Measurements from ENCODE around the gene CCM2.

CCM2 gene

GRCh38 chr7:45000093-45001032 is at the start of gene CCM2:
CCM2 (plus strand) TSS chr7:45000201; CDS start chr7:45000334, 133 bp downstream.
- Mint-ChIP-seq H3K9me3 (no peaks in the 10 kb centered on the region), H3K27me3 (no peaks in the 10 kb centered on the region), H3K27ac (ENCODE audit: low read depth) (peak within 1 kb of the TSS; percentile 94), H3K4me3 (peak within 1 kb of the TSS; percentile 90), H3K36me3 (ENCODE audit: insufficient read depth) (peaks cover 10% of the 10 kb centered on the region), H3K4me1 (peaks cover 40% of the 10 kb centered on the region)
- ATAC-seq (replicated peaks; ENCODE audit: extremely low read depth, poor library complexity, severe bottlenecking) (no peak), DNase-seq (ENCODE audit: low spot score in 2 of 2) (no peak)

DNA sequence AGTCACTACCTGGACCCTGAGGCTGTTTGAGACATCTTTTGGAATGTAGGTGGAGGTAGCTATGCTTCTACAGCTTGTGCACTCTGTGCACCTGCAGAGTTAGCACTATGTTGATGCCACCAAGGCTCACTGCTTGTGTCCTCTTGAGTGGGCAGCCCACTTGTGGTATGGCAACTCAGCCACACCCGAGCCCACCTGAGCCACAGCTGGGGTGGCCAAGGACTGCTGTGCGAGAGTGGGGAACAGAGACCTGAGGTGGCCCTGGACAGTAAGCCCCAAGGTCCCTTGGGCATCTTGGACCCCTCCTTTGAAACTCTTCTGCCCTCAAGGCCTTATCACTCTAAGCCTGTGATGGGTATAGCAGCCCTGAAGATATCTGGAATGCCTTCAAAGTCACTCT is 46.8 kb upstream of the CCM2 start:
- ATAC-seq (replicated peaks; ENCODE audit: extremely low read depth, poor library complexity, severe bottlenecking): no peak
- DNase-seq (ENCODE audit: low spot score in 2 of 2): no peak
- H3K27me3 Mint-ChIP-seq: peaks cover 10% of the 10 kb centered on the region
- no peak overlapping the region for H3K4me3 Mint-ChIP-seq
- H3K9me3 Mint-ChIP-seq: no peaks in the 10 kb centered on the region
- peak overlapping the region; percentile 1 for H3K27ac Mint-ChIP-seq (ENCODE audit: low read depth)
- H3K4me1 Mint-ChIP-seq: no peaks in the 10 kb centered on the region
- H3K36me3 Mint-ChIP-seq (ENCODE audit: insufficient read depth): peaks cover 8% of the 10 kb centered on the region

GRCh38 chr7:44955733-44956132 is 44.3 kb upstream of the CCM2 start:
- DNase-seq (ENCODE audit: low spot score in 2 of 2): no peak
- Mint-ChIP-seq H3K4me3 (no peak overlapping the region), H3K36me3 (ENCODE audit: insufficient read depth) (peaks cover 18% of the 10 kb centered on the region), H3K27ac (ENCODE audit: low read depth) (no peak overlapping the region), H3K9me3 (no peaks in the 10 kb centered on the region), H3K27me3 (no peaks in the 10 kb centered on the region), H3K4me1 (peaks cover 22% of the 10 kb centered on the region)
- no peak for ATAC-seq (replicated peaks; ENCODE audit: extremely low read depth, poor library complexity, severe bottlenecking)

DNA sequence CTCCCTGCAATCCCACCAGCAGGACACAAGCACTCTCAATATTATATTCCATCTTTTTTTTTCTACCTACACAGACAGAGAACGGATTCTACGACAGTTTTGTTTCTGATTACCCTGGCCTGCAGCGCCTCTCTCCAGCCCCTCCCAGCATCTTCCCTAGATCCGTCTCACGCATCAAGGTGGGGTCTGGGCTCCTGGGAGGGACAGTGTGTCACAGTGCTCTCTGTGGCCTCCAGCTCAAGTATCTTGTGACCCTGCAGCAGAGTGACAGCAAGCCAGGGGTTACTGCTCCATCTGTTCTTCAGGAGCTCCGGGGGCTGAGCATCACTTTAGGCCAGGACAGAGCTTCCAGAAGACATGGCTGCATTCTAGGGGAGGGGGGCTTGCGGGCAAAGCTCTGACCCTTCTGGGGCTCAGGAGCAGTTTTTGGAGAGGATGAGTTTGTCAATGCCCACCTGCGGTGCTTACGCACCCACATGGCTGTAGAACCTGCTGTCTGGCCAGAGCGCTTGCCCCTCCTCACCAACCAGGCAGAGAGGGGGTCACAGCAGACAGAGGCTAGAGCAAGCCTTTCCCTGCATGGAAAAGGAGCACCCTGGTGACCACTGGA is 43.7 kb upstream of the CCM2 start:
- H3K9me3 Mint-ChIP-seq: no peaks in the 10 kb centered on the region
- peaks cover 22% of the 10 kb centered on the region for H3K4me1 Mint-ChIP-seq
- no peak for DNase-seq (ENCODE audit: low spot score in 2 of 2)
- no peak for ATAC-seq (replicated peaks; ENCODE audit: extremely low read depth, poor library complexity, severe bottlenecking)
- no peak overlapping the region for H3K27ac Mint-ChIP-seq (ENCODE audit: low read depth)
- no peaks in the 10 kb centered on the region for H3K27me3 Mint-ChIP-seq
- H3K4me3 Mint-ChIP-seq: no peak overlapping the region
- H3K36me3 Mint-ChIP-seq (ENCODE audit: insufficient read depth): peaks cover 18% of the 10 kb centered on the region

GRCh38 chr7:44958645-44959344 is 41.2 kb upstream of the CCM2 start:
- ATAC-seq (replicated peaks; ENCODE audit: extremely low read depth, poor library complexity, severe bottlenecking) (no peak), DNase-seq (ENCODE audit: low spot score in 2 of 2) (no peak)
- Mint-ChIP-seq H3K36me3 (ENCODE audit: insufficient read depth) (peaks cover 25% of the 10 kb centered on the region), H3K27ac (ENCODE audit: low read depth) (peak overlapping the region; percentile 96), H3K27me3 (no peaks in the 10 kb centered on the region), H3K4me1 (peaks cover 22% of the 10 kb centered on the region), H3K9me3 (no peaks in the 10 kb centered on the region), H3K4me3 (no peak overlapping the region)

GRCh38 chr7:44959433-44959951 is 40.5 kb upstream of the CCM2 start:
- peaks cover 22% of the 10 kb centered on the region for H3K4me1 Mint-ChIP-seq
- ATAC-seq (replicated peaks; ENCODE audit: extremely low read depth, poor library complexity, severe bottlenecking): peak; percentile 85
- no peaks in the 10 kb centered on the region for H3K27me3 Mint-ChIP-seq
- peak in 1 of 2 donors; percentile 65 for DNase-seq (ENCODE audit: low spot score in 2 of 2)
- no peaks in the 10 kb centered on the region for H3K9me3 Mint-ChIP-seq
- H3K36me3 Mint-ChIP-seq (ENCODE audit: insufficient read depth): peaks cover 25% of the 10 kb centered on the region
- H3K4me3 Mint-ChIP-seq: no peak overlapping the region
- H3K27ac Mint-ChIP-seq (ENCODE audit: low read depth): peak overlapping the region; percentile 96

GRCh38 chr7:44960011-44960580 is 39.9 kb upstream of the CCM2 start:
- Mint-ChIP-seq H3K4me3 (no peak overlapping the region), H3K27me3 (no peaks in the 10 kb centered on the region), H3K9me3 (no peaks in the 10 kb centered on the region), H3K36me3 (ENCODE audit: insufficient read depth) (peaks cover 26% of the 10 kb centered on the region), H3K4me1 (peaks cover 22% of the 10 kb centered on the region), H3K27ac (ENCODE audit: low read depth) (peak overlapping the region; percentile 96)
- ATAC-seq (replicated peaks; ENCODE audit: extremely low read depth, poor library complexity, severe bottlenecking): peak; percentile 4
- DNase-seq (ENCODE audit: low spot score in 2 of 2): no peak

DNA sequence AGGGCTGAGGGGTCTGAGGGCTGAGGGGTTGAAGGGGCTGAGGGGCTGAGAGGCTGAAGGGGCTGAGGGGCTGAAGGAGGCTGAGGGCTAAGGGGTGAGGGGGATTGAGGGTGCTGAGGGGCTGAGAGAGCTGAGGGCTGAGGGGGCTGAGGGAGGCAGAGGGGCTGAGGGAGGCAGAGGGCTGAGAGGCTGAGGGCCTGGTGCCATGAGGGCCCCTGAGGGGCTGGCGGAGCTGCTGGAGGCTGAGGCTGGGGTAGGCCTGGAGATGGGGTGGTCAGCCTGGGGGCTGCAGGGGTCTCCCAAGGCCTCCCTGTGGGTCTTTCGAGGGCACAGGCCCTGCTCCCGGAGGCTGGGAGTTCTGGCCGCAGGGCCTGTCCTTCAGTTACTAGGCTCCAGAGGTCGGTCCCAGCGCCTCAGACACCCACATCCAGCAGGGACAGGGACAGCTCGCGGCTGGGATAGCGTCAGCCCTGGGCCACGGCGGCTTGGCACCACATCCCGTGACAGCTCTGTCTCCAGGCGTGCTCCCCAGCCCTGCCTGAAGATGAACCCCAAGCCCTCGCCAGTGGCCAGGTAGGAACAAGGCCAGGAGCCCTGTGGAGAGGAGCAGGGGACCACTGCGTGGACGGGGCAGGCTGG is 38.0 kb upstream of the CCM2 start:
- peaks cover 26% of the 10 kb centered on the region for H3K36me3 Mint-ChIP-seq (ENCODE audit: insufficient read depth)
- no peak overlapping the region for H3K4me3 Mint-ChIP-seq
- H3K27ac Mint-ChIP-seq (ENCODE audit: low read depth): peak overlapping the region; percentile 59
- H3K27me3 Mint-ChIP-seq: no peaks in the 10 kb centered on the region
- H3K9me3 Mint-ChIP-seq: no peaks in the 10 kb centered on the region
- peaks cover 22% of the 10 kb centered on the region for H3K4me1 Mint-ChIP-seq
- DNase-seq (ENCODE audit: low spot score in 2 of 2): no peak
- no peak for ATAC-seq (replicated peaks; ENCODE audit: extremely low read depth, poor library complexity, severe bottlenecking)

DNA sequence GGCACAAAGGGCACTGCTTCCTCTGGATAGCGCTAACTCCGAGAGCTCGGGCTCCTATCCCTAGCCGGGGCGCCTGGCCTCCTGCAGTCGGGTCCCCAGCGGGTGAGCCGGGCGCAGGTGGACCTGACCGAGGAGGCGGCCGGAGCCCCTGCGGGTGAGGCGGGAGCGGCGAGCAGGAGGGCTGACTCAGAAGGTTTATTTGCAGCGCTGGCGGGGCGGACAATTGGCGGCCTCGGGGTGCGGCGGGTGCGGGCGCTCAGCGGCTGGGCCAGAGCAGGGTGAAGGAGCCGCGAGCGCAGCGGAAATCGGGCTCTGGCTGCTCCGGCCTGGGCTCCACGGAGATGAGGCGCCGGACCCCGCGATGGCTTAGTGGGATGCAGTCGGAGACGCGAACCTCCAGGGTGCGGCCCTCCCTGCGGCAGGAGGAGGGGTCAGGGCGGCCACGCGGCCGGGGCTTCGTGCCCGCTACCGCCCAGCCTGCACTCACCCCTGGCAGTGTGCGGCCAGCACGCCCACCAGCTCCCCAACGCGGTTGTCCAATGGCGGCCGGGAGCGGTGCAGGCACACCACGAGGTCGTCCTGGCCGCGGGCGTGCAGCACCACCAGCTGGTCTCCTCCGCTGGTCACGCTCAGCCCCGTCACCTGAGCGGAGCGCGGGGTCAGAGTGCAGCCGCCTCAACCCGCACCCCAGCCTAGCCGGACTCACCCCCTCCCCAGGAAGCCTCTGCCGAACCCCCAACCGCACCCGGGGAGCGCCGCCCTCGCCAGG is 37.3 kb upstream of the CCM2 start:
- no peak for ATAC-seq (replicated peaks; ENCODE audit: extremely low read depth, poor library complexity, severe bottlenecking)
- no peaks in the 10 kb centered on the region for H3K27me3 Mint-ChIP-seq
- H3K36me3 Mint-ChIP-seq (ENCODE audit: insufficient read depth): peaks cover 29% of the 10 kb centered on the region
- no peak for DNase-seq (ENCODE audit: low spot score in 2 of 2)
- peaks cover 22% of the 10 kb centered on the region for H3K4me1 Mint-ChIP-seq
- peak overlapping the region; percentile 73 for H3K27ac Mint-ChIP-seq (ENCODE audit: low read depth)
- no peak overlapping the region for H3K4me3 Mint-ChIP-seq
- no peaks in the 10 kb centered on the region for H3K9me3 Mint-ChIP-seq

DNA sequence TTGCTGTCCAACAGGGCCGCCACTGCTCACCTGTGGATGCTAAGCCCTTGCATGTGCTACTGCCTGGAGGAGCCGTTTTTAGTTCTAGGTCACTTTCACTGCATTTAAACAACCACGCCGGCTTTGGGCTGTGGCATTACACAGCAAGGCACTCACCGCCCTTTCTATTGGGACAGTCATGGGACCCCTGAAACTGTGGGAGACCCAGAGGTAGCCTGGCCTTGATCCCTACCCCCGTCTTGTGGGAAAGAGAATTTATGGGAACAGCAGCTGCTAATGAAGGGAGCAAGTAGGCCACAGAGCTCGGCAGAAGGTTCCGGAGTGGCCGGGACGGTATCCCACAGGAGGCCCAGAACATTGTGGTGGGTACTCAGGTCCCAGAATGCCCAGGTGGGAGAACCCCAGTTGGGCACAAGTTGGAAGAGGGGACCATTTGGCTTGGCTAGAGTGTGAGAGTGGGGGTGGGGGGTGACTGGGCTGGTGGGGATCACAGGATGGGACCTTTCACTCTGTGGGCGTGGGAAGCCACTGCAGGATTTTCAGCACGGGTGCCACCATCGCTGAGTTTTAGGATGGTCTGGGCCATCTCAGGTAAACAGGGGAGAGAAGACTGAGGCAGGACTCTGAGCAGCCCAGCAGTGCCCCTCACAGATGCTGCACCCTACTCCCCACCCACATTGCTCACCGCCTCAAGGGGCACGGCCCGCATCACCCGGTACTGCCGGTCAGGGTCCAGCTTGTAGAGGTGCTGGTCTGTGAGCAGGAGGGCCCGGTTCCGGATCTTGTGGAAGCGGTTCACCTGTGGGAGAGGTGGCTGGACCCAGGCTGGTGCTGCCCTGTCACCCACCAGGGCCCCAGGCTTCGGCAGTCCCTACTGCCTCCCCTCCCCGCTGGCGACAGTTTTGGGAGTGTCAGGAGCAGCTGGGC is 36.4 kb upstream of the CCM2 start:
- H3K27ac Mint-ChIP-seq (ENCODE audit: low read depth): peak overlapping the region; percentile 73

More for the DNA sequence above, 36.4 kb upstream of the CCM2 start:
- Mint-ChIP-seq H3K4me1 (peaks cover 27% of the 10 kb centered on the region), H3K4me3 (no peak overlapping the region), H3K36me3 (ENCODE audit: insufficient read depth) (peaks cover 33% of the 10 kb centered on the region), H3K9me3 (no peaks in the 10 kb centered on the region), H3K27me3 (no peaks in the 10 kb centered on the region)
- DNase-seq (ENCODE audit: low spot score in 2 of 2) (no peak), ATAC-seq (replicated peaks; ENCODE audit: extremely low read depth, poor library complexity, severe bottlenecking) (no peak)
